Articular chondrocyte of knee joint (primary cell): Measurements from ENCODE around the gene GMPPB. TPM values are rescaled to one million over a fixed set of nuclear protein-coding genes. Genes with fewer than 3 reads are reported as not detected.

Experiments
- small RNA-seq: library from RNA; depleted of rRNA; stranded (forward); fragments of <200 nt; gene quantifications from one replicate; pipeline ENCODE3, GENCODE V24; 2012
- total RNA-seq: library from RNA; depleted of rRNA; stranded (reverse); fragments of >200 nt; gene quantifications from 2 replicates; pipeline ENCODE4 v1.2.3, GENCODE V29; 2012

The GMPPB gene
- 20.6 and 22.3 TPM in 2 replicates for total RNA-seq

DNA sequence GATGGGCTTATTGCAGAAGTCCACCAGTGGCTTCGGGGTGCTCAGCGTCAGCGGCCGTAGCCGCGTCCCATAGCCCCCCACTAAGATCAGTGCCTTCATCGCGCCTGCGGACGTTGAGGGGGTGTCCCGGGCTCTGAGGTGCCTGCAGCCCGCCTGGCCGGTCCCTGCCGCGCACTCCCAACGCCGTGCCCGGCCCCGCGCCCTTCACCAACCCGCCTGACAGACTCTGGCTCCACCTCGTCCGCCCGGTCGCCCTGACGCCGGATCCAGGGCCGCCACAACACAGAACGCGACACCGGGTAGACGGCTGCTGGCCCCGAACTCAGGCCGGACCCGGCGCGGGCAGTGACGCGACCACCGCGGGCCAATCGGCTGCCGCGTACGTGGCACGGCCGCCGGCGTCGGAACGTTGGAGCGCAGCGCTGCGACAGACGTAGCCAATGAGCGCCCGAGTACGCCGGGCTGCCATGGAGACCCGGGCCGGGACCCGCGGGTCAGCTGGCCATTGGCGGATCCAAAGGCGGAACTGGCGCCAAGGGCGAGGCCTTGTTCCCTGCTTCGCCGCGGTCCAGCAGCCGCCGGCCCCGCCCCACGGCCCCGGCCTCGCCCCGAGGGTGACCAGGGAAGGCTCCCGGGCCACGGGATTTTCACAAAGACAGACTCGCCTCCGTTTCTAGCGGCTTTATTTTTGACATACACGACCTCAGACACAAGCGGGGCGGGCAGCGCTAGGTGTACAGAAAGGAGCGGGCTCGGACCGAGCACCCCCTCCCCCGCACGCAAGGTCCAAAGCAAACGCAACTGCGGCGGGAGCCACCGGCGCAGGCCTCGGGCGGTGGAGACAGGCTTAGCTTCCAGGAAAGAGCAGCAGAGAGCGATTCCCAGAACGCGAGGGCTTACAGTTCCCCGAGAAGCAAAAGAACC, at the start of gene GMPPB:
Gene GMPPB (minus strand): TSS at position 324 of the 924 bp plus-strand sequence. CDS start 225 bp downstream, at position 99.

DNA sequence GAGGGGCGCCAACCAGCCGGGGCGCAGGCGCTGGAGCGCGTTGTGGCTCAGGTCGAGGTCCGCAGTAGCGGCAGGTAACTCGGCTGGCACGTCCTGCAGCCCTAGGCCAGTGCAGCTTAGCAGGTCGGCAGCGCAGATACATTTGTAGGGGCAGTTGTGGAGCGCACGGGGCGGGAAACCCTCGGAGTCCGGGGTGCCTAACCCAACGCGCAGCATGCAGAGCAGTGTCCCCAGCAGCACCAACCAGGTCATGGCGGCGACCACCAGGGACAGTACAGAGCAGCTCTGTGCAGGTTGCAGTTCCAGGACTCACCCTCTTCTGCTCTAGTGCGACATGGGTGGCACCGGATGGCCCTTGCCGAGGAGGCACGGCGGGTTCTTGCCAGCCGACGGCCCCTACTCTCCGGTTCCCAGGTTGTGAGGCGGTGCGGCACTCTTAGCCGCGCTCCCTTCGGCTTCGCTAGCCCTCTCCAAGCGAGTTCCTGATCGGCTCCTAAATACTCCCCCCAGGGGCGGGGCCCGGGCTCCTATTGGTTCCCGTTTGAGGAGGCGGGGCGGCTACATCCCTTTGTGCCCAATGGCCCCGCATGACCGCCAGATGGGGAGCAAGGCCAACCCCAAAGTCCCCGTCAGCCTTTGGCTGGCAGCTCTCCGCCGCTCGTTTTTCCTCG, 4.4 kb downstream of the GMPPB start, which contains the start of gene AMIGO3:
Gene AMIGO3 (minus strand): TSS at position 471 of the 671 bp plus-strand sequence. CDS start 219 bp downstream, at position 252.

DNA sequence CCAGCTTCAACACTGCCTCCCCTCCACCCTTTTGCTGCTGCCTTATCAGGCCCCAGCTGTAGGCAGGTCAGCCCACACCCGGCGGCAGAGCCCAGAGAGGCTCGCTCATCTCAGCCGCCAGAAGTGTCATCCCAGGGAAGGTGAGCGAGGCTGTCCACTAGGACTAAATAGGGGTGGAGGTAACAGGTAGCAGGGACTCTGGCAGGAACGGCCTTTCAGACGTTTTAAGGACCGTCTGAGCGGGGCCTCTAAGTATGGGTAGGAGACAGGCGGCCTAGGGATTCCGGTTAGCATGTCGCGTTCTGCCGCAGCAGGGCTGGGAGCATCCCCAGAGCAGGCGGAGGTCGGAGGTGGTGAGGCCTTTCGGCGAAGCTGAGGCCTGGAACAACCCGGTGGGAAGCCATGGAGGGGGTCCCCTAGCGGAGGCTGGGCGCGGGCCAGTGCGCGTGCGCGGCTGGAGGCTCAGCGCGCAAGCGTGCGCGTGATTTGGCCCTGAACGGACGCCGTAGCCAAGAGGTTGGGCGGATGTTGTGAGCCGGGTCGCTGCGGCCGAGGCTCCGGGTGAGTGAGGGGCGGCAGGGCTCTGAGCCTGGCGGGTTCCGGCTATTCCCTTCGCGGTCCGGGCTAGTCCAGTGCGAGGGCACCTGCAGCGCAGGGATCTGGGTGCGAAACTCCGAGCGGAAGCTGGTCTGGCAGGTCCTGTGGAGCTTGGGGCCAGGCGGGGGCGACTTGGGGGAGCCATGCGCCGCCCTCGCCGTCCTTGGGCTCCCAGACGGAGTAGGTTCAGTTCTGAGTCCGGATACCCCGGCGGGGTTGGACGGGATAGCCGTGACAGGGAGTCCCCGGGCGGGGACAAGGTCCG, 34.5 kb downstream of the GMPPB start, which contains the start of the genes MST1 and RNF123:
Gene MST1 (minus strand): TSS at position 429 of the 862 bp plus-strand sequence. CDS start 783 bp downstream, outside the sequence.
Gene RNF123 (plus strand): TSS at position 512 of the 862 bp plus-strand sequence. CDS start 1,609 bp downstream, outside the sequence.

DNA sequence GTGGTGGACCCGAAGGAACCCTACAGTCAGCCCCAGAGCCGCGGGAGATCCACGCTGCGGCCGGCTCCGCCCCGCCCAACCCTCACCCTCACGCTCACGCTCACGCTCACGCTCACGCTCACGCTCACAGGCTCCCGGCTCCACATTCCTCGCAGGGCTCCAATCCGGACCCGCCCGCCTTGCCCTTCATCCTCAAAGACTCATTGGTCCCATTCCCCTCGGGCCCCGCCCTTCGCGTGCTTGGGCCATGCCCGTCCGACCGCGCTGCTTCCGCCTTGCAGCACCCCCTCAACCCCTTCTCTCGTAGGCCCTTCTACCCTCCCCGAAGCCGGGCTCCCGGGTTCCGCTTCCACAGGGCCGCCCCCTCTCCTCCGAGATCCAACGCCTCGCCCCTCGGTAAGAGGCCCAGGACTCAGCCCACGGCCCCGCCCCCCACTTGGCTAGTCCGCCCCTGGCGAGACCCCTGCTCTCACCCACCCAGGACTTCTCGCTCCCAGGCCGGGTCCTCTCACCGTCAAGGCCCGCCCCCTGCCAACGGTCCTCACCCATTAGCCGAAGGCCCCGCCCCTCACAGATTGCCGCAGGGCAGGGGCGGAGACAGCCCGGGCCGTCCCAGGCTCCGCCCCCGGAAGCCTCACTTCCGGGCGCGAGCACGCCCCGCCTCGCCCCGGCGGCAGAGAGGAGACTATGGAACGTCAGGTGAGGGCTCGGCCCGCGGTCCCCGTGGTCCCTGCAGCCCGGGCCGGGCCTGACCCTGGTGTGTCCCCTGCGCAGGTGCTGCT, 49.8 kb downstream of the GMPPB start, which contains the start of gene APEH:
Gene APEH (plus strand): TSS at position 637 of the 782 bp plus-strand sequence. CDS start 51 bp downstream, at position 688.

Small RNA genes lying within 50 kb of the gene (small RNA-seq; reads per million reads assigned to genes)
- gene AMIGO3 = not detected
- not detected for gene COX6CP14

Other genes with a start within 250 kb of the GMPPB start
- 0.22 and 0.26 TPM in 2 replicates for gene BSN, start 169.5 kb downstream of the GMPPB start, total RNA-seq
- 70.7 and 85.2 TPM in 2 replicates for gene APEH, start 49.6 kb downstream of the GMPPB start, total RNA-seq
- gene MST1, start 34.5 kb downstream of the GMPPB start, total RNA-seq = 3.1 and 3.6 TPM in 2 replicates
- gene RNF123, start 34.4 kb downstream of the GMPPB start, total RNA-seq = 12.4 and 16.3 TPM in 2 replicates
- 0.32 TPM in 1 of 2 replicates, not detected in the other for gene AMIGO3, start 4.3 kb downstream of the GMPPB start, total RNA-seq
- gene IP6K1, start 62.6 kb upstream of the GMPPB start, total RNA-seq = 39.3 and 40.9 TPM in 2 replicates
- 0.13 TPM in 1 of 2 replicates, not detected in the other for gene CDHR4, start 75.9 kb upstream of the GMPPB start, total RNA-seq
- 2.5 and 2.8 TPM in 2 replicates for gene INKA1, start 79.3 kb upstream of the GMPPB start, total RNA-seq
- 49.7 and 53.4 TPM in 2 replicates for gene UBA7, start 90.0 kb upstream of the GMPPB start, total RNA-seq
- 2.1 and 3.1 TPM in 2 replicates for gene TRAIP, start 132.6 kb upstream of the GMPPB start, total RNA-seq
- not detected in 2 replicates for gene CAMKV, start 146.0 kb upstream of the GMPPB start, total RNA-seq
- gene MST1R, start 179.9 kb upstream of the GMPPB start, total RNA-seq = 0.97 and 1.3 TPM in 2 replicates
- gene MON1A, start 205.9 kb upstream of the GMPPB start, total RNA-seq = 9.7 and 10.1 TPM in 2 replicates
- 66.6 and 68.1 TPM in 2 replicates for gene RBM6, start 216.2 kb upstream of the GMPPB start, total RNA-seq